Fibroblast of lung (primary cell): ENCODE data around the gene ZNF148.

ENCODE experiments used
- CTCF ChIP-seq, 2 donors: IDR thresholded peaks in 1 of 2; conservative IDR thresholded peaks in 1 of 2; 1 replicate in 1 of 2; 2 replicates in 1 of 2; pipeline ENCODE4 v1.5.1; 2011 to 2012; ENCODE audit warnings: low read length in 2 of 2, control low read depth in 1 of 2, inconsistent platforms in 1 of 2, low read depth in 1 of 2, mild to moderate bottlenecking in 1 of 2
- EZH2 ChIP-seq: IDR thresholded peaks from 2 replicates; pipeline ENCODE4 v1.5.1; 2012; ENCODE audit warnings: low read length, control low read depth, mild to moderate bottlenecking; ENCODE audit errors: missing control alignments

GRCh38 chr3:125191730-125192129, 183.4 kb downstream of the ZNF148 start:
- TF ChIP-seq EZH2, result no peak
- TF ChIP-seq CTCF (conservative IDR thresholded peaks at IDR 0.05 in 1 of 2, IDR thresholded peaks at IDR 0.05 in 1 of 2; ENCODE audit: low read depth in 1 of 2, low read length in 2 of 2), result no peak
